Brain microvascular endothelial cell (primary cell): ENCODE results near the gene B3GNT2.

Source experiments
- DNase-seq: peaks from one replicate; pipeline ENCODE4 v3.0.0-alpha.2; 2020
- H3K27ac ChIP-seq: fragments of 250-450 bp; sonication (Bioruptor Pico); 2 replicates; pipeline ENCODE4 v1.5.1; 2020; ENCODE audit warnings: mild to moderate bottlenecking, moderate library complexity
- H3K27me3 ChIP-seq: fragments of 250-450 bp; sonication (Bioruptor Pico); replicated peaks from 2 replicates; pipeline ENCODE4 v1.5.1; 2020; ENCODE audit warnings: mild to moderate bottlenecking
- H3K36me3 ChIP-seq: fragments of 250-450 bp; sonication (Bioruptor Pico); replicated peaks from 2 replicates; pipeline ENCODE4 v1.5.1; 2020; ENCODE audit warnings: mild to moderate bottlenecking
- H3K4me3 ChIP-seq: 2 replicates; pipeline ENCODE4 v1.5.1; 2011; ENCODE audit warnings: low read depth, mild to moderate bottlenecking, control low read depth, low read length, moderate library complexity
- CTCF ChIP-seq: IDR thresholded peaks from 2 replicates; pipeline ENCODE4 v1.5.1; 2011; ENCODE audit warnings: low read depth, mild to moderate bottlenecking, moderate library complexity, low read length, control low read depth, inconsistent platforms; ENCODE audit errors: missing control alignments
- in situ Hi-C: cut with HindIII; loops from 2 replicates; pipeline ENCODE4 v1.10.0; 2017; ENCODE audit warnings: low sequenced_read_pairs, low pct_ligation_motif_present

B3GNT2 gene

DNA sequence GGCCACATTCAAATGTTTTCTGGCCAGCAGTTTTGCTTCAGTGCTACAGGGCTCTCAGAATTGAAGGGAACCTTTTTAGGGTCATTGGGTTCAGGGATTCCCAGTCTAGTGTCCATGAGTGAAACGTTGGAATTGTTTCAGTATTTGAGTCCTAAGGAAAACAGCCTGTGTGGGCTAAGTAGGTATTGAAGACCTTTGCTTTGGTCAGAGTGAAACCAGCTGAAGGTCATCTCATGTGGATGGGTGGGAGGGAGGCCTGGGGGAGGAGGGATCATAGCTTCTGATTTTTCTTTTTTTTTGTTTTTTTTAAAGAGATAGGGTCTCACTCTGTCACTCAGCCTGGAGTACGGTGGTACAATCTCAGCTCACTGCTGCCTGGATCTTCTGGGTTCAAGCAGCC, 20.2 kb downstream of the B3GNT2 start:
- H3K27me3 ChIP-seq, result no peaks in the 10 kb centered on the region
- no peak for TF ChIP-seq CTCF
- in situ Hi-C loops, result no loop called here
- H3K27ac ChIP-seq, result peak overlapping the region; percentile 85
- DNase-seq, result no peak
- H3K4me3 ChIP-seq, result no peak overlapping the region
- no peaks in the 10 kb centered on the region for H3K36me3 ChIP-seq

DNA sequence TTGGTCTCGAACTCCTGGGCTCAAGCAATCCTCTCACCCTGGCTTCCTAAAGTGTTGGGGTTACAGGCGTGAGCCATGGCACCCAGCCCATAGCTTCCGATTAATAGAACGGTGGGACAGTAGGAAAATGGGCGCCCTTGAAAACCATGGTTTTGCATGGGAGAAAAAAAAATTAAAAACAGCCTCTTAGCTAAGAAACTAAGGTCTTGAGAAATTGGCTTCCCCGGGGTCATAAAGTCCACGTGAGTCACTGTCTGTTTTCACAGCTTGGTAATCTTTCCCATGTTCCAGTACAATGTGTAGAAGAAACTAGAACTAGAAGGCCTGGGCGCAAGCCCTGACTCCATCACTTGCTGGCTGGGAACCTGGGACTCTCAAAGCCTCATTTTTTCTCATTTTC, 20.7 kb downstream of the B3GNT2 start:
- in situ Hi-C loops, result no loop called here

DNA sequence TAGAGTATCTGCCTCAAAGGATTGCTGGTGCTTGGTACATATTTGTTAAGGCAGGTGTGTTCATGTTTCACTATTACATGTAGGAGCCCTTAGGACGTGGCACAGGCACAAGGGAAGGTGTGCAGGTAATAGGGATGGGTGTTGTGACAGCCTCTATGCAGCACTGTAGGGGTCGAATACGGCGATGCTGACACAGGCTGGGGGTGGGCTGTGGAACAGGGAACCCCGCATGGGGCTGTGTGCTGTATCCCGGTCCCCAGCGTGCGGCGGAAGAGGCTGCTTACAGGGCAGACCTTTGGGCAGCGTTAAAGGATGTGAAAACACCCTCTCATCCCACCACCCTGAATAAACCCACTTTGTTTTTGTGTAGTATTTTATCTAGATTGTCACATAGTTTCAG, 21.5 kb downstream of the B3GNT2 start:
- H3K27me3 ChIP-seq, result no peaks in the 10 kb centered on the region
- H3K27ac ChIP-seq, result peak overlapping the region; percentile 85
- peak; percentile 33 for DNase-seq
- TF ChIP-seq CTCF, result no peak
- in situ Hi-C loops, result no loop called here
- peaks cover 3% of the 10 kb centered on the region for H3K36me3 ChIP-seq
- H3K4me3 ChIP-seq, result no peak overlapping the region

More for the DNA sequence above, 20.7 kb downstream of the B3GNT2 start:
- peak; percentile 96 for DNase-seq
- no peak for TF ChIP-seq CTCF
- Histone ChIP-seq H3K36me3 (no peaks in the 10 kb centered on the region), H3K4me3 (no peak overlapping the region), H3K27me3 (no peaks in the 10 kb centered on the region), H3K27ac (peak overlapping the region; percentile 85)

- in situ Hi-C loops, result no loop called here
- TF ChIP-seq CTCF, result no peak
- peak; percentile 53 for DNase-seq
- peak overlapping the region; percentile 85 for H3K27ac ChIP-seq
- no peak overlapping the region for H3K4me3 ChIP-seq
- H3K36me3 ChIP-seq, result peaks cover 4% of the 10 kb centered on the region
- H3K27me3 ChIP-seq, result no peaks in the 10 kb centered on the region
Observed at GRCh38 chr2:62217970-62218369, 22.1 kb downstream of the B3GNT2 start.

DNA sequence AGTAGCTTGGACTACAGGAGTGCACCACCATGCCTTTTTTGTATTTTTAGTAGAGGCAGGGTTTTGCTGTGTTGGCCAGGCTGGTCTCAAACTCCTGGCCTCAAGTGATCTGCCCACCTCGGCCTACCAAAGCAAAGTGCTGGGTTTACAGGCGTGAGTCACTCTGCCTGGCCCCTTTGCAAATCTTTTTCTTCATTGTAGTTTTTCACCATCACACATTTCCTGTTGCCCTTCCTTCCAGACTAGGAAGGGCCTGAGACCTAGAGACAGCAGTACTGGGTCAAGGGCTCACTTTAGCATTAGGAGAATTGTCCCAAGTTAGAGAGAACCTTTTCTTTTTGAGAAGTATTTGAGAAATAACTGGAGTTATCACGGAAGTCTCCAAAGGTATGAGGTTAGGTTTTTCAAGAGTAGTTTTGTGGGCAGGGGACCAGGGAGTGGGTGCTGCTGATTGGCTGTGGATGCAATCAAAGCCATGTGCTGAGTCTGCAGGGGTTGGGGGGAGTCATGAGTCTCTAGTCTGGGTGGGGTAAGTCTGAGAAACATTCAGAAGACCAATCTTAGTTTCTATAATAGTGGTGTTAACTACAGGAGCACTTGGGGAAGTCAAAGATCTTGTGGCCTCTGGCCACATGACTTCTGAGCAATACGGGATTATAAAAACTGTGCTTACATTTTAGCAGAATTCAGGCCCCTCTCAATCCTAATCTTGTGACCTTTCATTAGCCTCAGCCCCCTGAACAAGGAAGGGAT, 23.7 kb downstream of the B3GNT2 start:
- DNase-seq, result no peak
- TF ChIP-seq CTCF, result no peak
- Histone ChIP-seq H3K4me3 (no peak overlapping the region), H3K27ac (peak overlapping the region; percentile 85), H3K36me3 (peaks cover 4% of the 10 kb centered on the region), H3K27me3 (no peaks in the 10 kb centered on the region)
- in situ Hi-C loops, result no loop called here

GRCh38 chr2:62221141-62221540, 25.2 kb downstream of the B3GNT2 start:
- no peak for TF ChIP-seq CTCF
- in situ Hi-C loops, result no loop called here
- Histone ChIP-seq H3K27ac (peak overlapping the region; percentile 28), H3K36me3 (peaks cover 4% of the 10 kb centered on the region), H3K27me3 (no peaks in the 10 kb centered on the region), H3K4me3 (no peak overlapping the region)
- peak; percentile 86 for DNase-seq
